GM19240 (cell line): ENCODE data around the gene ZNF644.
"Not testable (repeated sequence)": the region's sequence is repeated elsewhere in the genome, so short reads cannot be mapped to it uniquely, and the experiment has no call there.

Source experiments
- DNase-seq: peaks from one replicate; pipeline ENCODE4 v3.0.0; 2011; ENCODE audit warnings: low spot score; ENCODE audit not compliant: insufficient read length

Gene ZNF644

GRCh38 chr1:90928231-90928630 is 93.6 kb downstream of the ZNF644 start:
- not testable (repeated sequence) for DNase-seq

GRCh38 chr1:90927674-90928073 is 94.2 kb downstream of the ZNF644 start:
- not testable (repeated sequence) for DNase-seq

DNA sequence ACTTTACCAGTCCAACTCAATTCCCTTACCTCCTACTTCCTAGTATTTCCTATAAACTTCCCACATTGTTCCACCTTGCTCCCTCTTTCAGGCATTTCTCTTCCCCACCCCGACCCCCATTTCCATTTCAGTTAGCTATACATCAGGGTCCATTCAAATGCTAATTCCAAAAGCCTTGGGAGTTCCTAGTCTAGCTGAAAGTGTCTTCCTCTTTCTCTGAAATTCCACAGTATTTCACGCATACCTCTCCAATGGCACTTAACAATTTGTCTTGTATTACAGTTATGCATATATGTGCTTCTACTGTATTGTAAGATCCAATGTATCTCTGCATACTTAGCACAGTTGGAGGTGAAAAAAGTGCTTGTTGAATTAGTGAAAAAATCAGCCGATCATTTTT is 94.9 kb downstream of the ZNF644 start:
- DNase-seq = no peak

GRCh38 chr1:90925928-90926869 is 95.6 kb downstream of the ZNF644 start:
- DNase-seq = no peak

- no peak for DNase-seq
Measured at GRCh38 chr1:90924982-90925381, 96.9 kb downstream of the ZNF644 start.

GRCh38 chr1:90922996-90923395 is 98.8 kb downstream of the ZNF644 start:
- no peak for DNase-seq

DNA sequence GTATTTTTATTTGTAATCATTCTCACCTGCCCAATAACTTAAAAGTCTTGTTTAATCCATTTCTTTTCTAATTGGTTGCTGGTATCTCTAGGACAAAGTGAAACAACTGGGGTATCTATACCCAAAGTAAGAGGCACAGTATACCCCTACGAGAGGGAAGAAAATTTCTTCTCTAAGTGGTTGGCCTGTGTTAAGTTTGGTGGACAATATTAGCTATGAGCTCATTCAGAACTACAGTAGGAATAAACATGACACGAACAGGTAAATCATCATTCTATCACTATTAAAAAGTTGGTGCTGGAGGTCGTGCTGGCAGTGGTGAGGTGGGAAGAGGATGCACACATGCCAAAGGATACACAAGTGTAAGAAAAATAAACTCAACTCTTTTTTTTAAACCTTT is 99.6 kb downstream of the ZNF644 start:
- DNase-seq = no peak

DNA sequence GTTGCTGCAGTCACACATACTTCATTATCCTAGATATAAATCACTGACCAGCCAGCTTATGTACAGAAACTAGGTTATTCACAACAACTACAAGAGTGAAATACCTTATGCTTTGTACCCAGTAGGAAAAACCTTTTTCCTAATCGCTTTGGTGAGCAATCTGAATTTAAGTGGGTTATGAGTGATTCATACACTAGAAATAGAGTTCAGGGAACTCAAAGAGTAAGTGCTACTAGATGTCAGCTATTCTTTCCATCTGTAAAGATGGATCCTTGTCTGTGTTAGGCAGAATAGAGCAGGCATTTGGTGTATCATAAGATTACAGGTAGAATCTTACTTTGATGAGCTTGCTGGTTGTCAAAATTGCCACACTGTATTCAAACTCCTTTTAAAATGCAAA is 101.9 kb downstream of the ZNF644 start:
- DNase-seq = no peak

DNA sequence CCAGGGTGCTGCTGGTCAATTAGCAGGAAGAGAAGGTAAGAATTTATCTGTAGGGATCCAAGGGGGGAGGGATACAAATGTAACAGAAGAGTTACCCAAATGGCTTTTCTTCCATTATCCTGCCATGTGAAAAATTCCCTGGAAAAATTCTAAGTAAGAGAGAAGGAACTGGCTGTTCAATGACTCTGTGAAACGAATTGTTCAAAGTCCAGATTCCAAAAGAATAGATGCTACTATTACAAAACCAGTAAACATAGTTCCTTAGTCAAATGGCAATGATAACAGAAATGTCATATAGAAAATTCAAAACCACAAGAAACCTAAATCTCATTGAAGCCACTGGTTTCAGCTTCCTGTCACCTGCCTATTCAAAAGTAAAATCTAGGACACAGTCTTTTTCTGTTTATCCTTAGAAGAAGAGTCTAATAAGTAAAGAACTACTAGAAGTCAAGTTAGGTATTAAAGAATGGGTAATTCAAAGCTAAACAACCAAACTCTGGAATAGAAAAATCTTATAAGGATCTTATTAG is 102.6 kb downstream of the ZNF644 start:
- DNase-seq = no peak

DNA sequence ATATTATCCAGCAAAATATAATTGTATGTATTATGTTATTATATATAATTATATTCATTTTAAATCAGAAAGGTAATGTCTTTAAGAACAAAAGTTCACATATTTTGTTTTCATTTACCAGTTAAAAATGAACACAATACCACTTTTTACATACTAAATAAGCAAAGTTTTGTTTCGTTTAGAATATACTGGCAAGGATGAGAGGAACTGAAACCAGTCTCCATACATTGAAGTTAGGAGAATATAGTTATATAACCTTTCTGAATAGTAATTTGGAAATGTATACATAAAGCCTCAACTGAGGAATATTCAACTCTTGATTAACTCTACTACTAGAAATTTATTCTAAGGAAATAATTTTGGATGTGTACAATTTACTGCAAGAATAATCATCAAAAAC is 110.5 kb downstream of the ZNF644 start:
- DNase-seq = no peak

GRCh38 chr1:90902672-90903071 is 119.2 kb downstream of the ZNF644 start:
- DNase-seq = no peak

GRCh38 chr1:90899263-90899662 is 122.6 kb downstream of the ZNF644 start:
- DNase-seq = no peak

GRCh38 chr1:90893679-90894078 is 128.2 kb downstream of the ZNF644 start:
- DNase-seq = not testable (repeated sequence)

DNA sequence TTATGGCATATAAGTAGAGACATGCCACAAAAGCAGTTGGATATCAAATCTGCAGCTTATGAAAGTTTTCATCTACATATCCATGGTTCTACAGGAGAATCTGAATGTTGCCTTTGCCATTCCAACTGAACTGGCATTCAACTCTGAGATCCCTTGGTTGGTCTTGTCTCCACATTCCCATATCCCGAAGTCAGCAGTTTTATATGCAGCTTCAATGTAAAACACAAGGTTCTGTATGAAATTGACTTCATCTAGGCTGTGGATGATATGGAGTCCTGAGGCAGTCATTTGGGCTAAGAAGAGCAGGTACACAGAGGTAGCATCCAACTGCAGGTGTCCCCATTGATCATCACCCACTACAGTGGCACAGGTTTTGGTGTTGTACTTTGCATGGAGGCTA is 129.0 kb downstream of the ZNF644 start:
- not testable (repeated sequence) for DNase-seq

DNA sequence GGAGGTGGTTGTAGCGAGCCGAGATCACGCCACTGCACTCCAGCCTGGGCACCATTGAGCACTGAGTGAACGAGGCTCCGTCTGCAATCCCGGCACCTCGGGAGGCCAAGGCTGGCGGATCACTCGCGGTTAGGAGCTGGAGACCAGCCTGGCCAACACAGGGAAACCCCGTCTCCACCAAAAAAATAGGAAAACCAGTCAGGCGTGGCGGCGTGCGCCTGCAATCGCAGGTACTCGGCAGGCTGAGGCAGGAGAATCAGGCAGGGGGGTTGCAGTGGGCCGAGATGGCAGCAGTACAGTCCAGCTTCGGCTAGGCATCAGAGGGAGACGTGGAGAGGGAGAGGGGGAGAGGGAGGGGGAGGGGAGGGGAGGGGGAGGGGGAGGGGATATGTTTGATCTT is 129.6 kb downstream of the ZNF644 start:
- DNase-seq = not testable (repeated sequence)

- DNase-seq = not testable (repeated sequence)
Measured at GRCh38 chr1:90891756-90892155, 130.1 kb downstream of the ZNF644 start.

DNA sequence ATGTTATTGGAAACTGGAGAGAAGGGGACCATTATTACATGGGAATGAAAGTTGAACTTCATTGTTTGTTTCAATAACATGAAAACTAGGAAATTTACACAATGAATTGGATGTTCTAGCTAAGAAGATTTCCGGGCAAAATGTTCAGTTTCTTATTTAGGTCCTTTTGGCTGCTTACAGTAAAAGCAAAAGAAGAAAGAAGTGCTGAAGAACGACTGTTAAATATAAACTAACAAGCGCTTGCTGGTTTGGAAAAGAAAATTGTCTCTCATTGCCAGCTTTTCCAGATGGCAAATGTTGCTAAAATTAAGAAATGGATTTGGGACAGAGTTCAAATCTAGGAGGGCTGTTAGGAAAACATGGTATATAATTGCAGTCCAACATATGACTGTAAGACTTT is 139.6 kb downstream of the ZNF644 start:
- no peak for DNase-seq

DNA sequence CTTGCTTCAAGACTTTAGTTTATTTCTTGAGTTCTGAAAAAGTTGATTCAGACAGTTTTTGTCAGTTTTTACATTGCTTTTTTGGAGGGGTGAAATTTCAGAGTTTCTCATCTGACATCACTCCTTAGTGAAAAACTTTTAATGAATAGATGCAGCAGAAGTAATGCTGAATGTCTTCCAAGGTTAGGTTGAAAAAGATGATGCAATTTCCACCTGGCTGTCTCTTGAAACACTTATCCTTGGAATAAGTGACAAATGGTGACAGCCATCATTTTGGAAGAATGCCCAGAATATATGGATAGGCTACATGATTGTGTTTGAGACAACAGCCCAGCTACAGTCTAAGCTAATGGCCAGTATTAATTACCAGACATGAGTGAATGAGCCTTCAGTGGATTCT is 140.8 kb downstream of the ZNF644 start:
- DNase-seq = no peak

DNA sequence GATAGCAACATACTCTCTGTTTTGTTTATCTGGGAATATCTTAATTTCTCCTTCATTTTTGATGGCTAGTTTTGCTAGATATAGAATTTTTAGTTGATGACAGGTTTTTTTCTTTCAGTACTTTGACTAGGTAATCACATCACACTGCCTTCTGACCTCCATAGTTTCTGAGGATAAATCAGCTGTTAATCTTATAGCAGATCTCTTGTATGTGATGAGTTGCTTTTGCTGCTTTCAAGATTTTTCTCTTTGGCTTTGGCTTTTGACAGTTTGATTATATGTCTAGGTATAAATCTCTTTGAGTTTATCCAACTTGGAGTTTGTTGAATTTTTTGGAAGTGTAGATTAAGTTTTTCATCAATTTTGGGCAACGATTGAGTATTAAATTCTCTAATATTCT is 142.6 kb downstream of the ZNF644 start:
- DNase-seq = no peak

DNA sequence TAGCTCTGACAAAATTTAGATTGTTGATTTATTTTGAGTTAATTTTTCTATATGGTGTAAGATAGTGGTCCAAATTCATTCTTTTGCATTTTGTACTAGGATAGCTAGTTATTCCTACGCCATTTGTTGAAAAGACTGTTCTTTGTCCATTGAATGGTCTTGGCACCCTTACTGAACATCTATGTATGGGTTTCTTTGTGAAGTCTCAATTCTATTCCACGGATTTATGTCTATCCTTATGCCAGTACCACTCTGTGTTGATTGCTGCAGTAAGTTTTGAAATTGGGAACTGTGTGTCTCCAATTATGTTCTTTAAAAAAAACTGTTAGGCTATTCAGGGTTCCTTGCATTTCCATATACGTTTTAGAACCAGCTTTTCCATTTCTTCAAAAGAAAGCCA is 145.7 kb downstream of the ZNF644 start:
- no peak for DNase-seq
